H1 (cell line): ENCODE results near the gene DUOXA1. TPM values are rescaled to one million over a fixed set of nuclear protein-coding genes. Genes with fewer than 3 reads are reported as not detected.
A peak's percentile ranks its signal among the peaks of the same experiment; 100 is the strongest.

Experiments used
- CTCF ChIA-PET: fragments of 300-600 bp; sonication (Branson Sonifier 250); formaldehyde crosslinking; loops from one replicate; lab custom pipeline; 2021; ENCODE audit not compliant: partially characterized antibody; lab: Charles Lee
- POLR2A ChIA-PET: fragments of 300-600 bp; sonication (Branson Sonifier 250); formaldehyde crosslinking; loops from one replicate; lab custom pipeline; 2021; ENCODE audit warnings: inconsistent platforms; ENCODE audit not compliant: partially characterized antibody; lab: Charles Lee
- DNase-seq, 2 experiments: peaks; one replicate each; pipeline versions ENCODE4 v3.0.0 to v3.0.0-alpha.2; 2010 to 2022; ENCODE audit warnings: low spot score in 2 of 2, low read depth in 1 of 2, mixed read lengths in 1 of 2
- FAIRE-seq: peaks from 2 replicates; lab custom pipeline; 2011; peaks lifted over from hg19 to GRCh38; lab: Jason Lieb, UNC
- H2AFZ ChIP-seq: 2 replicates; pipeline ENCODE4 v1.8.1; 2012; ENCODE audit warnings: low read length, inconsistent platforms
- H2AK5ac ChIP-seq: 2 replicates; pipeline ENCODE4 v1.6.1; 2013; ENCODE audit warnings: low read depth, low read length
- H2BK120ac ChIP-seq: replicated peaks from 2 replicates; pipeline ENCODE3; 2013; ENCODE audit warnings: low read depth, low read length, inconsistent platforms
- H2BK12ac ChIP-seq: 2 replicates; pipeline ENCODE4 v1.6.1; 2013; ENCODE audit warnings: low read depth, low read length
- H2BK15ac ChIP-seq: 2 replicates; pipeline ENCODE4 v1.6.1; 2013; ENCODE audit warnings: low read length
- H2BK20ac ChIP-seq: 2 replicates; pipeline ENCODE4 v1.6.1; 2013; ENCODE audit warnings: low read length
- H2BK5ac ChIP-seq: 2 replicates; pipeline ENCODE4 v1.6.1; 2013; ENCODE audit warnings: low read depth, low read length
- H3K14ac ChIP-seq: 2 replicates; pipeline ENCODE4 v1.6.1; 2013; ENCODE audit warnings: inconsistent platforms; ENCODE audit not compliant: insufficient read length
- H3K18ac ChIP-seq: 2 replicates; pipeline ENCODE4 v1.6.1; 2013; ENCODE audit warnings: low read length; ENCODE audit errors: extremely low read depth
- H3K23ac ChIP-seq: 2 replicates; pipeline ENCODE4 v1.6.1; 2013; ENCODE audit warnings: inconsistent platforms; ENCODE audit not compliant: insufficient read length
- H3K23me2 ChIP-seq: 2 replicates; pipeline ENCODE4 v1.6.1; 2013; ENCODE audit warnings: low read depth, low read length
- H3K27ac ChIP-seq: 2 replicates; pipeline ENCODE4 v1.6.1; 2011; ENCODE audit warnings: low read depth, low read length, inconsistent platforms
- H3K27me3 ChIP-seq, 4 experiments: replicated peaks in 1 of 4; 1 replicate in 1 of 4; 2 replicates in 3 of 4; pipeline versions ENCODE4 v1.6.1 to v1.8.1; 2011 to 2013; ENCODE audit warnings: low read length in 3 of 4, mild to moderate bottlenecking in 3 of 4, inconsistent platforms in 2 of 4, mixed read lengths in 2 of 4, moderate library complexity in 1 of 4; ENCODE audit not compliant: control insufficient read depth in 3 of 4, insufficient read depth in 3 of 4; ENCODE audit errors: extremely low read depth in 1 of 4
- H3K36me3 ChIP-seq, 4 experiments: 2 replicates each; pipeline versions ENCODE4 v1.6.1 to v1.8.1; 2011 to 2013; ENCODE audit warnings: mild to moderate bottlenecking in 4 of 4, low read length in 3 of 4, moderate library complexity in 2 of 4, control low read depth in 1 of 4, inconsistent platforms in 1 of 4; ENCODE audit not compliant: insufficient read depth in 4 of 4, control insufficient read depth in 2 of 4
- H3K4ac ChIP-seq: replicated peaks from 2 replicates; pipeline ENCODE3; 2013; ENCODE audit warnings: low read length, low read depth, mixed read lengths, inconsistent platforms; ENCODE audit not compliant: insufficient read length
- H3K4me1 ChIP-seq, 4 experiments: replicated peaks in 1 of 4; 1 replicate in 1 of 4; 2 replicates in 3 of 4; pipeline versions ENCODE4 v1.6.1 to v1.8.1; 2011 to 2013; ENCODE audit warnings: low read length in 3 of 4, inconsistent platforms in 2 of 4, mixed read lengths in 1 of 4; ENCODE audit not compliant: insufficient read depth in 4 of 4, control insufficient read depth in 3 of 4
- H3K4me2 ChIP-seq, 2 experiments: 2 replicates each; pipeline versions ENCODE4 v1.6.1 to v1.8.1; 2011 to 2013; ENCODE audit warnings: low read depth in 2 of 2, low read length in 2 of 2, control low read depth in 1 of 2, inconsistent platforms in 1 of 2, mild to moderate bottlenecking in 1 of 2; ENCODE audit not compliant: insufficient read depth in 1 of 2
- H3K4me3 ChIP-seq, 4 experiments: fragments of 200-600, 300-600 bp in 1 of 4; sonication (generic), shearing (Covaris generic), sonication (Bioruptor Twin) in 1 of 4; 2 replicates each; pipeline versions ENCODE4 v1.5.1 to v1.8.1; 2011 to 2016; ENCODE audit warnings: low read length in 4 of 4, low read depth in 3 of 4, control low read depth in 2 of 4, inconsistent platforms in 2 of 4, mild to moderate bottlenecking in 2 of 4, mixed read lengths in 1 of 4, moderate library complexity in 1 of 4; ENCODE audit not compliant: insufficient read depth in 2 of 4; ENCODE audit errors: extremely low read depth in 1 of 4
- H3K56ac ChIP-seq: replicated peaks from 2 replicates; pipeline ENCODE3; 2013; ENCODE audit warnings: low read depth, mild to moderate bottlenecking, mixed read lengths, low read length, inconsistent platforms; ENCODE audit not compliant: insufficient read length
- H3K79me1 ChIP-seq: 2 replicates; pipeline ENCODE4 v1.6.1; 2013; ENCODE audit warnings: low read depth, low read length, control low read depth
- H3K79me2 ChIP-seq, 2 experiments: 2 replicates each; pipeline versions ENCODE4 v1.6.1 to v1.8.1; 2012 to 2013; ENCODE audit warnings: low read length in 2 of 2, mild to moderate bottlenecking in 2 of 2, inconsistent platforms in 1 of 2; ENCODE audit not compliant: insufficient read depth in 2 of 2, control insufficient read depth in 1 of 2
- H3K9ac ChIP-seq, 4 experiments: replicated peaks in 1 of 4; 1 replicate in 1 of 4; 2 replicates in 3 of 4; pipeline versions ENCODE4 v1.6.1 to v1.8.1; 2011 to 2013; ENCODE audit warnings: low read depth in 3 of 4, low read length in 3 of 4, control low read depth in 2 of 4, mild to moderate bottlenecking in 2 of 4, moderate library complexity in 2 of 4, inconsistent platforms in 1 of 4; ENCODE audit errors: extremely low read depth in 1 of 4
- H3K9me3 ChIP-seq, 2 experiments: 2 replicates each; pipeline versions ENCODE4 v1.6.1 to v1.8.1; 2012 to 2013; ENCODE audit warnings: mild to moderate bottlenecking in 2 of 2, moderate library complexity in 2 of 2, control low read depth in 1 of 2, inconsistent platforms in 1 of 2, low read depth in 1 of 2, low read length in 1 of 2, mixed read lengths in 1 of 2; ENCODE audit not compliant: insufficient read depth in 2 of 2
- H4K20me1 ChIP-seq, 2 experiments: replicated peaks in 1 of 2; 2 replicates each; pipeline versions ENCODE3 to v1.8.1; 2011 to 2013; ENCODE audit warnings: inconsistent platforms in 2 of 2, low read length in 2 of 2, mild to moderate bottlenecking in 1 of 2; ENCODE audit not compliant: insufficient read depth in 2 of 2, control insufficient read depth in 1 of 2
- H4K5ac ChIP-seq: 2 replicates; pipeline ENCODE4 v1.6.1; 2013; ENCODE audit warnings: low read length, low read depth, mixed read lengths, inconsistent platforms; ENCODE audit not compliant: insufficient read length
- H4K8ac ChIP-seq: 2 replicates; pipeline ENCODE4 v1.8.0; 2013; ENCODE audit warnings: mild to moderate bottlenecking, moderate library complexity, low read length, inconsistent platforms; ENCODE audit not compliant: insufficient read depth; ENCODE audit errors: extremely low read depth
- H4K91ac ChIP-seq: replicated peaks from 2 replicates; pipeline ENCODE3; 2013; ENCODE audit warnings: low read length, mixed read lengths, inconsistent platforms; ENCODE audit not compliant: insufficient read length
- BACH1 ChIP-seq: IDR thresholded peaks from 2 replicates; pipeline ENCODE4 v1.6.1; 2012; ENCODE audit warnings: low read length, improper control_type of control experiment
- BCL11A ChIP-seq, 2 experiments: IDR thresholded peaks; one replicate each; pipeline ENCODE4 v1.6.1; 2011; ENCODE audit warnings: low read depth in 2 of 2, low read length in 2 of 2, mild to moderate bottlenecking in 2 of 2
- EP300 ChIP-seq, 2 experiments: IDR thresholded peaks; 1 replicate in 1 of 2; 2 replicates in 1 of 2; pipeline ENCODE4 v1.6.1; 2011 to 2012; ENCODE audit warnings: low read depth in 2 of 2, low read length in 2 of 2, mild to moderate bottlenecking in 2 of 2, borderline replicate concordance in 1 of 2, inconsistent platforms in 1 of 2, moderate library complexity in 1 of 2
- GTF2F1 ChIP-seq: IDR thresholded peaks from 2 replicates; pipeline ENCODE4 v1.6.1; 2012; ENCODE audit warnings: low read depth, low read length, improper control_type of control experiment, borderline replicate concordance
- HDAC6 ChIP-seq: IDR thresholded peaks from one replicate; pipeline ENCODE4 v1.7.1; 2012; ENCODE audit warnings: low read depth, mild to moderate bottlenecking, inconsistent platforms, low read length, moderate library complexity
- KDM4A ChIP-seq: IDR thresholded peaks from one replicate; pipeline ENCODE4 v1.7.1; 2012; ENCODE audit warnings: low read depth, mild to moderate bottlenecking, moderate library complexity, low read length, inconsistent platforms; ENCODE audit not compliant: severe bottlenecking
- POU5F1 ChIP-seq: IDR thresholded peaks from 2 replicates; pipeline ENCODE4 v1.6.1; 2011; ENCODE audit warnings: low read depth, mild to moderate bottlenecking, low read length, moderate library complexity
- RAD21 ChIP-seq, 2 experiments: IDR thresholded peaks in 1 of 2; conservative IDR thresholded peaks in 1 of 2; 2 replicates each; pipeline ENCODE4 v1.6.1; 2011; ENCODE audit warnings: low read depth in 2 of 2, low read length in 2 of 2, improper control_type of control experiment in 1 of 2, inconsistent platforms in 1 of 2, mild to moderate bottlenecking in 1 of 2, moderate library complexity in 1 of 2
- SUZ12 ChIP-seq: fragments of 200-600 bp; sonication (generic); IDR thresholded peaks from 2 replicates; pipeline ENCODE4 v1.6.1; 2012; ENCODE audit warnings: mild to moderate bottlenecking, inconsistent platforms, low read length, moderate library complexity, mixed read lengths
- TCF12 ChIP-seq: IDR thresholded peaks from 2 replicates; pipeline ENCODE4 v1.6.1; 2011; ENCODE audit warnings: low read depth, mild to moderate bottlenecking, low read length
- WGBS, 2 experiments: shearing (Covaris generic) in 1 of 2; methylation state at CpG; one replicate each; pipeline versions ENCODE4 v1.1.6 to v1.1.7; 2013 to 2015; ENCODE audit warnings: low lambda C conversion rate in 2 of 2, mixed read lengths in 2 of 2, inconsistent platforms in 1 of 2, low coverage in 1 of 2, missing lambda C conversion rate in 1 of 2; ENCODE audit not compliant: insufficient replicate concordance in 2 of 2, insufficient coverage in 1 of 2, insufficient read length in 1 of 2; ENCODE audit errors: extremely low coverage in 1 of 2, missing lambda C conversion rate in 1 of 2; 5-methylcytosine and 5-hydroxymethylcytosine counted together
- polyA plus RNA-seq, 7 experiments: library from polyadenylated mRNA; depleted of rRNA in 3 of 7; stranded (reverse) in 5 of 7; unstranded in 2 of 7; fragments of >200 nt in 5 of 7; fragments of 200-250 nt in 2 of 7; gene quantifications; 1 replicate in 5 of 7; 2 replicates in 1 of 7; 4 replicates in 1 of 7; pipeline versions ENCODE4 v1.2.1 to v1.2.3, GENCODE V29; 2011 to 2013; ENCODE audit warnings: missing spikeins in 2 of 7, mixed read lengths in 2 of 7
- total RNA-seq: library from RNA; stranded (reverse); fragmentation: NEBNext Ultra II Directional; extraction: Animal tissue kit (Norgen Biotek cat#: 25700); gene quantifications from 2 replicates; pipeline ENCODE4 v1.2.1, GENCODE V29; 2021

Gene DUOXA1
- total and polyA plus RNA-seq, 2 of the 8 experiments (the other 6 are each of a cell fraction or from before 2014, with no cell fraction given): 0.18 TPM; not detected in 1

- FAIRE-seq (no peak), DNase-seq (peak in 1 of 2 experiments; percentile 64)
- CTCF ChIA-PET: interaction anchor here (0.7 to 7.9 kb wide), 6 partner anchors 9 to 22 kb away, joined by 3 to 45 read pairs (median 18); partner anchors contain the start of genes DUOX2 and DUOXA2
- Histone ChIP-seq H2AFZ (no peak overlapping the region), H2BK120ac (no peak overlapping the region), H2BK5ac (no peak overlapping the region), H3K79me2 (no peaks in the 10 kb centered on the region), H4K20me1 (no peaks in the 10 kb centered on the region), H2BK20ac (no peak overlapping the region), H3K4me2 (peak overlapping the region; percentile 38 to 53; a peak in 2 of 4 replicates), H3K4me3 (peak overlapping the region in 1 of 4 experiments; percentile 48; a peak in 3 of 8 replicates), H3K18ac (no peak overlapping the region), H3K14ac (no peak overlapping the region), H3K27ac (no peak overlapping the region), H2BK15ac (no peak overlapping the region), H2AK5ac (no peak overlapping the region), H3K27me3 (peaks cover 45 to 62% (median 53%) of the 10 kb centered on the region in 4 experiments), H3K56ac (no peak overlapping the region), H3K79me1 (no peaks in the 10 kb centered on the region), H3K36me3 (no peaks in the 10 kb centered on the region), H4K91ac (no peak overlapping the region), H3K23me2 (no peaks in the 10 kb centered on the region), H3K23ac (no peak overlapping the region), H3K4ac (no peak overlapping the region), H4K8ac (no peak overlapping the region), H4K5ac (no peak overlapping the region), H3K4me1 (peaks cover 0 to 7% (median 3%) of the 10 kb centered on the region in 4 experiments; a peak in 3 of 7 replicates), H3K9me3 (no peaks in the 10 kb centered on the region), H2BK12ac (no peak overlapping the region), H3K9ac (no peak overlapping the region)
- WGBS, 2 experiments: 24% methylated on average over 7 of the region's 10 CpGs; no CpG with 5 or more reads in 1 of the 2 experiments
- POLR2A ChIA-PET: interaction anchor here (1.5 kb wide), 1 partner anchor 14 kb away, joined by 3 read pairs; no protein-coding TSS in a partner anchor
- no peak for TF ChIP-seq EP300 (IDR thresholded peaks at IDR 0.05; ENCODE audit: borderline replicate concordance in 1 of 2, low read depth in 2 of 2, low read length in 2 of 2)
- TF ChIP-seq TCF12: no peak
- no peak for TF ChIP-seq POU5F1
- TF ChIP-seq BCL11A (IDR thresholded peaks at IDR 0.05; ENCODE audit: low read depth in 2 of 2, low read length in 2 of 2): no peak
- TF ChIP-seq GTF2F1: no peak
- no peak for TF ChIP-seq KDM4A
- no peak for TF ChIP-seq HDAC6
- peak; percentile 10 to 31; a peak in 2 of 4 replicates for TF ChIP-seq RAD21 (IDR thresholded peaks at IDR 0.05 in 1 of 2, conservative IDR thresholded peaks at IDR 0.05 in 1 of 2; ENCODE audit: low read depth in 2 of 2, low read length in 2 of 2)
- TF ChIP-seq SUZ12: no peak
- TF ChIP-seq BACH1: no peak
Observed at GRCh38 chr15:45136378-45136764, 6.7 kb upstream of the DUOXA1 start.
